HG02840 (cell line): ENCODE results near the gene NPAS3.

Experiments
- ATAC-seq: cut with Tn5 transposase; IDR thresholded peaks from one replicate; pipeline ENCODE4 v1.9.1; 2021; ENCODE audit warnings: mild to moderate bottlenecking, moderate library complexity, moderate number of reproducible peaks; ENCODE audit not compliant: unreplicated experiment, low FRiP score

The NPAS3 gene

GRCh38 chr14:33404964-33405574 is 466.4 kb downstream of the NPAS3 start:
- ATAC-seq = no peak

- ATAC-seq = no peak
Observed at GRCh38 chr14:33406766-33407165, 468.1 kb downstream of the NPAS3 start.

- ATAC-seq = no peak
Observed at GRCh38 chr14:33408291-33408690, 469.6 kb downstream of the NPAS3 start.

- no peak for ATAC-seq
Observed at GRCh38 chr14:33412450-33412849, 473.8 kb downstream of the NPAS3 start.

- no peak for ATAC-seq
Observed at GRCh38 chr14:33413381-33413780, 474.7 kb downstream of the NPAS3 start.

GRCh38 chr14:33414041-33414440 is 475.4 kb downstream of the NPAS3 start:
- ATAC-seq = no peak

- no peak for ATAC-seq
Observed at GRCh38 chr14:33420051-33420627, 481.5 kb downstream of the NPAS3 start.

- ATAC-seq = no peak
Observed at GRCh38 chr14:33430414-33431035, 491.8 kb downstream of the NPAS3 start.

GRCh38 chr14:33432407-33433023 is 493.8 kb downstream of the NPAS3 start:
- ATAC-seq = no peak

GRCh38 chr14:33433396-33433795 is 494.7 kb downstream of the NPAS3 start:
- ATAC-seq = no peak

- no peak for ATAC-seq
Observed at GRCh38 chr14:33435911-33436689, 497.4 kb downstream of the NPAS3 start.

GRCh38 chr14:33441633-33442032 is 503.0 kb downstream of the NPAS3 start:
- no peak for ATAC-seq

- ATAC-seq = no peak
Observed at GRCh38 chr14:33444136-33444535, 505.5 kb downstream of the NPAS3 start.

GRCh38 chr14:33449268-33449667 is 510.6 kb downstream of the NPAS3 start:
- ATAC-seq = no peak

- ATAC-seq = no peak
Observed at GRCh38 chr14:33449703-33450395, 511.2 kb downstream of the NPAS3 start.

GRCh38 chr14:33450416-33450815 is 511.7 kb downstream of the NPAS3 start:
- ATAC-seq = no peak

- ATAC-seq = no peak
Observed at GRCh38 chr14:33451211-33451610, 512.5 kb downstream of the NPAS3 start.

GRCh38 chr14:33452995-33453394 is 514.3 kb downstream of the NPAS3 start:
- ATAC-seq = no peak

GRCh38 chr14:33454022-33454595 is 515.4 kb downstream of the NPAS3 start:
- no peak for ATAC-seq

GRCh38 chr14:33454707-33455106 is 516.0 kb downstream of the NPAS3 start:
- no peak for ATAC-seq
